GM18951 (cell line): ENCODE results near the gene KCTD10.

Experiments used
- POLR2A ChIP-seq: IDR thresholded peaks from 4 replicates; pipeline ENCODE4 v1.6.1; 2011; ENCODE audit warnings: mild to moderate bottlenecking; ENCODE audit not compliant: insufficient read length, insufficient read depth; ENCODE audit errors: extremely low read depth
- in situ Hi-C: fragments of 300-500 bp; cut with MboI; formaldehyde crosslinking; loops from one replicate; pipeline ENCODE4 v1.12.0; 2022; ENCODE audit warnings: low sequenced_read_pairs, mixed read lengths, inconsistent platforms; ENCODE audit not compliant: unreplicated experiment

Gene KCTD10

GRCh38 chr12:109461049-109461845 is 15.9 kb downstream of the KCTD10 start:
- in situ Hi-C loops: no loop called here
- TF ChIP-seq POLR2A: no peak

- no peak for TF ChIP-seq POLR2A
- in situ Hi-C loops: no loop called here
These were observed 16.6 kb downstream of the KCTD10 start for GRCh38 chr12:109460538-109460937.

GRCh38 chr12:109459247-109459646 is 17.9 kb downstream of the KCTD10 start:
- TF ChIP-seq POLR2A: no peak
- in situ Hi-C loops: no loop called here

GRCh38 chr12:109458771-109459208 is 18.3 kb downstream of the KCTD10 start:
- in situ Hi-C loops: no loop called here
- no peak for TF ChIP-seq POLR2A

- in situ Hi-C loops: no loop called here
- TF ChIP-seq POLR2A: no peak
These were observed 19.0 kb downstream of the KCTD10 start for GRCh38 chr12:109458086-109458485.

- TF ChIP-seq POLR2A: no peak
- in situ Hi-C loops: no loop called here
These were observed 21.4 kb downstream of the KCTD10 start for GRCh38 chr12:109455706-109456105.

- TF ChIP-seq POLR2A: no peak
- in situ Hi-C loops: no loop called here
These were observed 24.6 kb downstream of the KCTD10 start for GRCh38 chr12:109452489-109452888.

- in situ Hi-C loops: no loop called here
- TF ChIP-seq POLR2A: no peak
These were observed 25.7 kb downstream of the KCTD10 start for GRCh38 chr12:109451400-109451799.

GRCh38 chr12:109450980-109451379 is 26.1 kb downstream of the KCTD10 start:
- TF ChIP-seq POLR2A: no peak
- in situ Hi-C loops: no loop called here

GRCh38 chr12:109449845-109450532 is 27.1 kb downstream of the KCTD10 start:
- in situ Hi-C loops: no loop called here
- TF ChIP-seq POLR2A: no peak

GRCh38 chr12:109448707-109449390 is 28.3 kb downstream of the KCTD10 start:
- in situ Hi-C loops: no loop called here
- no peak for TF ChIP-seq POLR2A

GRCh38 chr12:109448272-109448671 is 28.8 kb downstream of the KCTD10 start:
- in situ Hi-C loops: no loop called here
- TF ChIP-seq POLR2A: no peak

- no peak for TF ChIP-seq POLR2A
- in situ Hi-C loops: no loop called here
These were observed 29.6 kb downstream of the KCTD10 start for GRCh38 chr12:109447482-109447881.
